GM21717 (cell line): ENCODE data around the gene MEIOB.
"Not testable (repeated sequence)": the region's sequence is repeated elsewhere in the genome, so short reads cannot be mapped to it uniquely, and the experiment has no call there.

Experiments used
- ATAC-seq: cut with Tn5 transposase; IDR thresholded peaks from one replicate; pipeline ENCODE4 v1.9.1; 2021; ENCODE audit warnings: mild to moderate bottlenecking, moderate library complexity; ENCODE audit not compliant: unreplicated experiment

Gene MEIOB

DNA sequence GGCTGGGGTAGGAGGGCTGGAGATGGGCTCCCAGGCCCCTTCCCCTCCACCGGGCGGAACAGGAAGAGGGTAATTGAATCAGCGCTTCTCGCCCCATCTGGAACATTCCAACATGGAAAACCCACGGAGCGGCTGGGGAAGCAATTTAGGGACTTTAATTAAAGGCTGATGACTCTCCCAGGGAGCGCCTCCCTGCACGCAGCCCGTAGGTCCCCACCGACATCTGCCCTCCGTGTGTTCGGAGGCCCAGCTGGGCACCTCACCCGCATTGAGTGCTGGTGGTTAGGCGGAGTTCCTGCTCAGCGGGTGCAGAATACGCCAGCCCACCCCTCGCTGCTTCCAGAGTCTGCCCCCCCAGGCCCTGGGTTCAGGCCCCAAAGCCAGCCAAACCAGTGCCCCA, 36.2 kb upstream of the MEIOB start:
- no peak for ATAC-seq

GRCh38 chr16:1907226-1907860, 35.4 kb upstream of the MEIOB start:
- no peak for ATAC-seq

DNA sequence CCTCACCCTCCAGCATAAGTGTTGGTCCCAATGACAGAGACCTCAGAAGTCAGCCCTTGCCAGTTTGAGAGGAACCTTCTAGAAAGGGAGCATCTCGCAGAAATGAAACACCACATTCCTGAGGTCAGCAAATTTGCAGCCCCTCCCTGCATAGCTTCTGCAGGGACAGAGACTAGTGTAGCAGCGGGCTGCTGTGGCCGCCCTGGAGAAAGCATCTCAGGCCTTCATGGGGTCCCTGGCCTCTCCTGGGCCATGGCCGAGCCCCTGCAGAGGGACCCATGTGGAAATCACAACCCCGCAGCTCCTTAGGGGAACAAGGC, 34.8 kb upstream of the MEIOB start:
- no peak for ATAC-seq

- no peak for ATAC-seq
These were observed 34.3 kb upstream of the MEIOB start for GRCh38 chr16:1906055-1906845.

- no peak for ATAC-seq
These were observed 32.2 kb upstream of the MEIOB start for GRCh38 chr16:1903845-1904840.

DNA sequence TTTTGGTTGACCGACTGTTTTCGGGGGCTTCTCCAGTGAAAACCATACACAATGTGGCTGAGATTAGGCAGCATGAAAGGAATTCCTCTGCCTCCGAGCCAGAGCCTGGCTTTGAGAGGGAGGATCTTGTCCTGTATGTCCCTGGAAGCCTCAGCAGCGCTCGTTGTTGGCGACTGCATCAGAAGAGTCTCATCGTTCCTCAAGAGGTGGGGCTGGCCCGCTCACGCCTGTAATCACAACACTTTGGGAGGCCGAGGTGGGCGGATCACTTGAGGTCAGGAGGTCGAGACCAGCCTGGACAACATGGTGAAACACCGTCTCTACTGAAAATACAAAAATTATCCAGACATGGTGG, 31.2 kb upstream of the MEIOB start:
- no peak for ATAC-seq

DNA sequence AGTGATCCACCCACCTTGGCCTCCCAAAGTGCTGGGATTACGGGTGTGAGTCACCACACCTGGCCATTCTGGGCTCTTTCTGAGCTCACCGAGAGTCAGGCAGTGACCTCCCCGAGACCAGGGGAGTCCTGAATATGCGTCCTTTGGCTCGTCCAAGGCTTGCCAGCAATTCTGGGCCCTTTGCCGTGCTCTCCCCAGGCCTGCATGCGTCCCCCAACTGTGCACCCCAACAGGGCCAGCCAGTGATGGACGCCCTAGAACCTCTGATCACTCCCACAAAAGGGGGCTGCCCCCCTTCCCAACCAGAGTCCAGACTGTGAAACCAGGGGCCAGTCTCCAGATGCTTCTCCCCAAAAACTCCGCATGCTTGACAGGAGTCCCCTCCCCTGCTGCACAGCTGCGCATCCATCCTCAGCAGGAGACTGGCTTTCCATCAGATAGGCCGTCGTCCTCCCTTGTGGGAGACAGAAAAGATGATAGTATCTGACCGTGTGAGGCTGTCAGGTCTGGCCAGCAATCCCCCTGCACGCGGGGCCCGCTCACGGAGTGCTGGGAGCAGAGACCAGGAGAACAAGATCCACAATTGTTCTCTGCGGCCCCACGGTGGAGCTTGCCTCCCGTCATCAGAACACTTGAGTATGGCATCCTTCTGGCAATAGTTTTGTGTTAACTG, 30.7 kb upstream of the MEIOB start:
- ATAC-seq = no peak

DNA sequence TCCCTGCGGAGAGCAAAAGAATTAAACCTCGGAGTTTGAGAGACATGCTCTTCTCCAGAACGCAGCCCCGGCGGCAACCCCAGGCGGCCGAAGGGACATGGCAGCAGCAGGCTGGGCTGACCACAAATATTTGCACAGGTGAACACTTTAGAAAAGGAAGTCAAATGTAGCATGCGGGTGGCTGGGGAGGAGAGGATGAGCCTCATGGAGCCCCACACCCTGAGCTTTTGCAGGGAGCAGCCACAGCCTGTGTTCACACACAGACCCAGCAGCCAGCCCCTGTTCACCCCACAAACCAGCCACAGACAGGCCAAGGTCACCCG, 28.4 kb upstream of the MEIOB start:
- no peak for ATAC-seq

- ATAC-seq = no peak
These were observed 27.9 kb upstream of the MEIOB start for GRCh38 chr16:1899641-1900451.

GRCh38 chr16:1897692-1898091, 25.7 kb upstream of the MEIOB start:
- not testable (repeated sequence) for ATAC-seq

GRCh38 chr16:1895949-1896675, 24.1 kb upstream of the MEIOB start:
- ATAC-seq = no peak

GRCh38 chr16:1895068-1895467, 23.1 kb upstream of the MEIOB start:
- no peak for ATAC-seq

GRCh38 chr16:1890708-1891050, 18.7 kb upstream of the MEIOB start:
- no peak for ATAC-seq

DNA sequence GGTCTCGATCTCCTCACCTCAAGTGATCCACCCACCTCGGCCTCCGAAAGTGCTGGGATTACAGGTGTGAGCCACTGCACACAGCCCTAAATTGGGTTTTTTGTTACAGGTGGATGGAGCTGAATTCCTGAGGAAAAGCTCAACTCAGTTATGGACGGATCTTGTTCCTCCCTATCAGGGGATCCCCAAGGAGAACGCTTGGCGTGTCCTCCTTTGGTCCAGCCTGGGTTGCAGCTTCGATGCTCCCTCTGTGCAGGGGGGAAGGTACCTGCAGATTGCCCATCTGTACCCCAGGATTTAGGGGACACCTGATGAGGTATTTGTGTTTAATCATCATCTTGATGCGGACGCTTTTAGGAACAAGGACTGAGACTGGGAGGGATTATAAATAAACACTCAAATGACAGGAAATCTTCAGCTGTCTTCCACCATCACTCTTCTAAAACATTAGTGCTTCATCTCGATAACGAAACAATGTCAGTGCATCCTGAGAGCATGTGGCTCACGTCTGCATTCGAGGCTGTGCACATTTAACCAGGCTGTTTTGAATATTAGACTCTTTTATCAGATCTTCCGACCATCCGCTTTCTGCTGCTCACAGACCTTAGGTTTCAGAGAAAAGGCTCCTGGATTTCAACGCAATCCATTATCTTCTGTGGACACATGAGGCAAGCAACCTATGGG, 18.2 kb upstream of the MEIOB start:
- ATAC-seq = no peak

DNA sequence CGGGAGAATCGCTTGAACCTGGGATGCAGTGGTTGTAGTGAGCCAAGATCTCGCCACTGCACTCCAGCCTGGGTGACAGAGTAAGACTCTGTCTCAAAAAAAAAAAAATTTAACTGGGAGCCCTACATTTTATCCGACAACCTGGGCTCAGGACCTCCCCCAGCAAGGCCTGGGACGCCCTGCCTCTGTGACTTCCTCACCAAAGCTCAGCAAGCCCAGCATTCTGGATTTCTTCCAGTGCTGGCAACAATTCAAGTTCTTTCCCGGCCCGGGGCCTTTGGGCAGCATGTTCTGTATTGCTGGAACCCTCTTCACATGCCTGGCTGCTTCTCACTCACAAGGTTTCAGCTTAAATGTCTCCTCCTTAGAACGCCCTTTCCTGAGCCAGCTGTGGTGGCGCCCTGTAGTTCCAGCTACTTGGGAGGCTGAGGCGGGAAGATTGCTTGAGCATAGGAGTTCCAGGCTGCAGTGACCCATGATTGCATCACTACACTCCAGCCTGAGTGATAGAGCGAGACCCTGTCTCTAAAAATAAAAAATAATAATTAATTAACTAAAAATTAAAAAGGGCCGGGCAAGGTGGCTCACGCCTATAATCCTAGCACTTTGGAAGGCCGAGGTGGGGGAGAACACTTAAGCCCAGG, 15.9 kb upstream of the MEIOB start:
- ATAC-seq = no peak

GRCh38 chr16:1884889-1885288, 12.9 kb upstream of the MEIOB start:
- ATAC-seq = no peak

DNA sequence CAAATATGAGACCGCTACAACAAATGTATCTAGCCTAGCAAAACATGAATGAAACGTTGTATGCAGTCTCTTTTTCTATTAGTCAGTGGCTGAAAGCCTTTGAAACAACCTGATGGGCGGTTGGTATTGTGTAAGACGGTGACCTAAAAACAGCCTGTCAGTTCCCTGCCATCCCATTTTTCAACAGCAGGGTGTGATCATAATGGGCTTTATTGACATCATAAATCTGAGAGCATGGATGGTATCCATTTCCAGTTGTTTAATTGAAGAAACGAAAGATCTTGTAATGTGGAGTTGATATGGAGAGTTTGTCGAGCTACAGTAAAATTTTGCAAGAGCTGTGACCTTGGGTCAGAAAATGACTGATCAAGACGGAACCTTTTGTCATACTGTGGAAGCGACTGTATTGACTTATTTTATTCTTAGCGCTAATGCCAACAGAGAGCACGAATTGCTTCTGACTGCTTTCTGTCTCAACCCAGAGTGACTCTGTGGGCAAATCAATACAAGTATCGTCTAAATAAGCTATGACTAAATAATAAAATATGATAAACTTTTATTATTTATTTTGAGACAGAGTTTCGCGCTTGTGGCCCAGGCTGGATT, 12.3 kb upstream of the MEIOB start:
- no peak for ATAC-seq

- ATAC-seq = not testable (repeated sequence)
These were observed 9.2 kb upstream of the MEIOB start for GRCh38 chr16:1881172-1881571.
